NCI-H1417 treated with DMSO at 0.1 percent for 48 hours (cell line): Measurements from ENCODE around the gene PGLYRP3.

Experiments used
- DNase-seq: peaks from one replicate; lab custom pipeline; 2025; lab: John Stamatoyannopoulos, UW

PGLYRP3 gene

GRCh38 chr1:153260585-153261280 lies 52.0 kb downstream of the PGLYRP3 start:
- DNase-seq: no peak

GRCh38 chr1:153259387-153259786 lies 53.4 kb downstream of the PGLYRP3 start, which contains the start of gene LORICRIN:
Gene LORICRIN (plus strand): TSS chr1:153259687. CDS start chr1:153260950, 1,263 bp downstream.
- DNase-seq: no peak

- no peak for DNase-seq
These were observed 59.1 kb downstream of the PGLYRP3 start for GRCh38 chr1:153253693-153254092.

GRCh38 chr1:153253076-153253475 lies 59.7 kb downstream of the PGLYRP3 start:
- DNase-seq: no peak

GRCh38 chr1:153251988-153252387 lies 60.8 kb downstream of the PGLYRP3 start:
- no peak for DNase-seq

- no peak for DNase-seq
These were observed 61.2 kb downstream of the PGLYRP3 start for GRCh38 chr1:153251562-153251961.

GRCh38 chr1:153251087-153251486 lies 61.7 kb downstream of the PGLYRP3 start:
- no peak for DNase-seq

GRCh38 chr1:153250166-153250565 lies 62.6 kb downstream of the PGLYRP3 start:
- DNase-seq: no peak

- no peak for DNase-seq
These were observed 64.4 kb downstream of the PGLYRP3 start for GRCh38 chr1:153248176-153248879.
